COLO668 (cell line): ENCODE results near the gene SPOCK1.
"Not testable (repeated sequence)": the region's sequence is repeated elsewhere in the genome, so short reads cannot be mapped to it uniquely, and the experiment has no call there.

ENCODE experiments used
- DNase-seq: peaks from one replicate; lab custom pipeline; 2025; ENCODE audit not compliant: unreplicated experiment; lab: John Stamatoyannopoulos, UW

SPOCK1 gene

GRCh38 chr5:137399911-137400310 lies 99.2 kb downstream of the SPOCK1 start:
- DNase-seq = no peak

- DNase-seq = no peak
These were observed 100.4 kb downstream of the SPOCK1 start for GRCh38 chr5:137398751-137399150.

GRCh38 chr5:137398154-137398553 lies 101.0 kb downstream of the SPOCK1 start:
- no peak for DNase-seq

- DNase-seq = peak; percentile 21
These were observed 103.9 kb downstream of the SPOCK1 start for GRCh38 chr5:137395011-137395755.

- DNase-seq = no peak
These were observed 104.7 kb downstream of the SPOCK1 start for GRCh38 chr5:137394380-137394779.

- DNase-seq = no peak
These were observed 105.7 kb downstream of the SPOCK1 start for GRCh38 chr5:137393196-137393993.

GRCh38 chr5:137392261-137392660 lies 106.9 kb downstream of the SPOCK1 start:
- DNase-seq = no peak

- not testable (repeated sequence) for DNase-seq
These were observed 108.1 kb downstream of the SPOCK1 start for GRCh38 chr5:137391044-137391443.

- no peak for DNase-seq
These were observed 110.1 kb downstream of the SPOCK1 start for GRCh38 chr5:137389042-137389441.

- DNase-seq = no peak
These were observed 114.1 kb downstream of the SPOCK1 start for GRCh38 chr5:137385064-137385463.

GRCh38 chr5:137383909-137384308 lies 115.2 kb downstream of the SPOCK1 start:
- DNase-seq = no peak

- no peak for DNase-seq
These were observed 117.6 kb downstream of the SPOCK1 start for GRCh38 chr5:137381555-137381954.

GRCh38 chr5:137379555-137380286 lies 119.4 kb downstream of the SPOCK1 start:
- no peak for DNase-seq

GRCh38 chr5:137375741-137376526 lies 123.2 kb downstream of the SPOCK1 start:
- DNase-seq = no peak

GRCh38 chr5:137374110-137374714 lies 124.9 kb downstream of the SPOCK1 start:
- peak; percentile 40 for DNase-seq

GRCh38 chr5:137372773-137373160 lies 126.4 kb downstream of the SPOCK1 start:
- no peak for DNase-seq

- DNase-seq = no peak
These were observed 126.9 kb downstream of the SPOCK1 start for GRCh38 chr5:137372016-137372772.

GRCh38 chr5:137370096-137371071 lies 128.7 kb downstream of the SPOCK1 start:
- no peak for DNase-seq

- no peak for DNase-seq
These were observed 130.5 kb downstream of the SPOCK1 start for GRCh38 chr5:137368651-137369050.
